GM21423 (cell line): ENCODE results near the gene PSAPL1.

Experiments
- ATAC-seq: cut with Tn5 transposase; IDR thresholded peaks from one replicate; pipeline ENCODE4 v1.9.1; 2021; ENCODE audit warnings: mild to moderate bottlenecking, moderate library complexity; ENCODE audit not compliant: unreplicated experiment

The PSAPL1 gene

DNA sequence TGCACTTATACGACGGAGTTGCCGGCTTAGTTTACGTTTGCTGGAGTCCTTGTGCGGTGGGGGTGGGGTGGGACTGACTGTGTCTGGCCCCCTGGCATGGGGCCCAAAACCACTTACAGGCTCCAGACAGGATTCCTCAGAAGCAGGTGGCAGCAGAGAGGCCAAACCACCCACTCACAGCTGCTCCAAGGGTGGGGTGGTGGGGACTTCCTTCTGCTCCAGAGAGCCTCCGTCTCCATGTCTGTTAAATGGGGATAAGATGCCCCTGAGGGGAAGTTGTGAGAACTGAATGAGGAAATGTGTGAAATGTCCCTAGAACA, 36.7 kb downstream of the PSAPL1 start:
- no peak for ATAC-seq

DNA sequence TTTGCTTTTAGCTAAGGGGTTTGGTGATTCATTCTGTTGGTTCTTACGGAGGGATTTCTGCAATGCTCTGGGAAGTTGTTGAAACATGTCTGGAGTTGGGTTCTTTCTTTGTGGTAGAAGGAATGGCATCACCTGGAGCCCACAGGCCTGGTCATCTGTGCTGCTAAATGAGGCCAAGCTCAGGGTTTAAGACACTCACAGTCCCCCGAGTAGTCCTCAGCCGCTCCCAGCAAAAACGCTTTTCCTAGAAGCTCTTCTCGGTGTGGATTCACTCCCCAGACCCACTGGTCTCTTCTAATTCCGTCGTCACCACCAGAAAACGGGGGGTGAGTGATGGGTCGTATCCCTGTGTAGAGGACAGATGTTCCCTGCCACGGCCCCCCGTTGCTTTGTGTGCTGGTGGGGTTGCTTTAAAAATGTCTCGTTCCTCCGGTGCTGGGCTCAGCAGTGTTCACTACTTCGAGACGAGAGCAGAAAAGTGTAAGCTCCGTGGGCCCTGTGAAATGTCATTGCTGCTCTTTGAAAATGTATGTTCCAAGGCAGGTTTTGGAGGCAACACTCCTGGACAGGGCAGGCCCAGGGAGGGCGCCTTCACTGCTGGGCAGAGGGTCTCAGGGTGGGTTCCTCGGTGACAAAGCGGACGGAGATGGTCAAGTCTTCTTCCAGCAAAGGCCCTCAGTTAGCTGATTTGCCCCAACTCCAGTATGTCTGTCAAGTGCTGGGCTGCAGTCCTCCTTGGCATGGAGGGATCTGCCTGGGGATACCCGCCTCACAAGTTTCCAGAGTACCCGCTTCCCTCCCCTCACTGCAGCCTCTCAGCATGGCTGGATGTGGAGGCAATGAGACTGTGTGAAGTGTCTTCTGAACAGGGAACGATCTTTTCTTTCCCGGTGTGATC, 37.3 kb downstream of the PSAPL1 start:
- ATAC-seq = no peak

DNA sequence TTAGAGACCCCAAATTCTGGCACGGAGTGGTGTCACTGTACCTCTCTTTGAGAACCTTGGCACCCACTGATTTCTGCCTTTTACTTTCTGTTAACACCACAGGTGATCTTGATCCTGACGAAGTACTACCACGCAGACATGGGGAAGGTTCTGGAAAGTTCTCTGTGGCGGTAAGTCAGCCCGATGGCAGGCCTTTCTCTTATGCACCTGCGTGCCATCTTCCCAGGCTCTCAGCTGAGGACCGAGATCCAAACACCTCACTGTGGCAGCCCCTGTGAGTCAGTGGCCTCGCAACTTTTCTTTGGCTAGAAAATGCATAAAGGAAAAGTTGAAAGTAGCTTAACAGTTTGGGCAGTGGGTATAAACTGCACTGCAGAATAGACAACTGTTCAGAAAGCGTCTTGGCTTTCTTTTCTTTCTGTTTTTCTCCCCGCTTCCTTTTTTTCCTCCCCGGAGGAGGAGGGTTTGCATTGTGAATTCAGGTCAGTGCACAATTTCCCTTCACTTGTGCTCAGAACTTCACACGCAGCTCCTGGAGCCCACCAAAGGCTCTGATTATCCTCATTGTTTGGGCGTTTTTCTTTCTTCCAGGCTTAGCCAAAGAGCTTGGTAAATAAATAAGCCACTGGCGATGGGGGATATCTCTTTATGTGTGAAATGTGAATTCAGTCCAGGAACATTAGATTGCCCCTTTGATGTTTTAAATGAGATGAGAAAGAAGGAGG, 38.4 kb downstream of the PSAPL1 start:
- no peak for ATAC-seq

DNA sequence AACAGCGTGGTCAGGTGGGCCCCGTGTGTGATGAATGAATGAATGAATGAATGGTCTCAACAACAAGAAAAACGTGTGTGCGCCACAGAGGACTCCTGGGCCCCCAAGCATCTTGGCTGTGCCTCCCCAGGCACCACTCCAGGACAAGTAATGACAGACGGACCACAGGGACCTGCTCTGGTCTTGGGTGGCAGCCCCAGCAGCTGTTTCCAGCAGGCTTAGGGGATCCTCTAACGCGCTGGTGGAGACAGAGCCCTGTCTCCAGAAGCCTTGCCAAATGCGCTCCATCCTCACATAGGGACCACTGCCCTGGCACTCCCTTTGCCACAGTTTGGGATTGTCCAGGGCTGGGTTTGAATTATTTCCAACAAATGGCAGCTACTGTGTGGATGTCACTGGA, 39.1 kb downstream of the PSAPL1 start:
- ATAC-seq = no peak

DNA sequence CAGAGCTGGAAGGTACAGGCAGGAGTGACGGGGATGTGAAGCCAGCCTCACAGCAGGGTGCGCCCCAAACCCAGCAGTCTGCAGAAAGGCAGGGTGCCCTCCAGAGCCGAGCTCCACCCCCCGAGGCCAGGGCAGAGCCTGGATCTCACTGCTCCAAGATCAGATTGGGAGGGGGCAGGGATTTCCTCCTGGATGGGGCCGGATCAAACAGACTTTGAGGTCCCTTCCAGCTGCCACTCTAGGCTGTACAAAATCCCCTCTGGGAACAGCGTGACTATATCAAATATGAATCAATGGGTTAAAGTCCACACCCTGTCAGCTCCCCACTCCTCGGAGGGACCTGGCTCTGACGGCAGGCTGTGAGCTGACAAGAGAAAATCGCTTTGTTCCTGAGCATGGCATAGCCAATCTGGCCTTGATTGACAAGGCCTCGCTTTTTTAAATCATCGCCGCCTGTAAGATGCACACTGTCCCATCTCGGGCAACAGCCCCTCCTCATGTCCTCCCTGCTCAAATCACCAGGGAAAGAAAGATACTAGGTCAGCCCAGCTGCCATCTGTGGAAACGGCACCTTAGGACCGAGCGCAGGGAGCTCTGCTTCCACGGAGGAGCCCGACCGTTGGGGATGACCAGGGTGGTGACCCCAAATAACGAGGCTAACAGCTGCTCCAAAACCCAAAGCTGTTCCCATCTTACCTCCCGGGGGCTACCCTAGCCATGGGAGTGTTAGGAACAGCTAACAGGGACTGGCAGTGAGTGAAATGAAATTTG, 39.9 kb downstream of the PSAPL1 start:
- no peak for ATAC-seq

DNA sequence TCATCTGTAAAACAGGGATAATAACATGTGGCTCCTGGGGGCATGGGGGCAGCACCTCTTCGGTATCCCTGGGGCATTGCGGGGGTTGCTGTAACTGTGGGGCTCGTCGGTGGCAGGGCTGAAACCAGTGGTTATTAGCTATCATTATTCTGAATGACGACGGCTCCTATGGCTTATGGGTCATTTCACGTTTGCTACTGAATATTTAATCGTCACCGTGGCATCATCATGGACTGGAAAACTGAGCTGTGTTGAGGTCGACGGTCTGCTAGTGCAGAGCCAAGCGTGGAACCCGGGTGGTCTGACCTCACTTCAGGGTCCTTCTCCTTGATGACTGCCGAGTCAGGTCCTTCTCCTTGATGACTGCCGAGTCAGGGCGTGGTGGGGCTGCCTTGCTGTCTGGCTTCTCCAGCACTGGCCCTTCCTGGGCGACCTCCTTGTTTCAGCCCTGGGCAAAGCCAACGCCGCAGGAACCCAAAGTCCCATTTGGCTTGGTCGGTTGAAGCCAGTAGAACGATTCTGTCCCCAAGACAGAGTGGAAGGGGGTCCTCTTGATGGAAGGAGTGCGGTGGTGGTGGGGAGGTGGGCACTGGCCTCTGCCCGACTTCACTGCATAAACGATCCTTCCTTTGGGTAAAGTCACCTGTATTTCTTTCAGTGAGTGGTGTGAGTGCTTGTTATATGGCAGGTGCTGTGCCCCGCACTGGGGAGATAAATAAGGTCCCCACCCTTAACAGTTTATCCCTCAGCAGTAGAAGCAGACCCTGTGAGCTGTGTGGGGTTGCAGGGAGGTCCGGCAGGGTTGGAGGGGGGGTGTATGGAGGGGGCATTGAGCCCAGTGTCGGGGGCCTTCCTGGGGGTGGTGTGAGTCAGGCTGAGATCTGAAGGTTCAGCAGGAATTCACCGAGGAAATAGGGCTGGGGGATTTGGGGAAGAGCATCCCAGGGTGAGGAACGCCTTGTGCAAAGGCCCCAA, 40.8 kb downstream of the PSAPL1 start:
- ATAC-seq = no peak

DNA sequence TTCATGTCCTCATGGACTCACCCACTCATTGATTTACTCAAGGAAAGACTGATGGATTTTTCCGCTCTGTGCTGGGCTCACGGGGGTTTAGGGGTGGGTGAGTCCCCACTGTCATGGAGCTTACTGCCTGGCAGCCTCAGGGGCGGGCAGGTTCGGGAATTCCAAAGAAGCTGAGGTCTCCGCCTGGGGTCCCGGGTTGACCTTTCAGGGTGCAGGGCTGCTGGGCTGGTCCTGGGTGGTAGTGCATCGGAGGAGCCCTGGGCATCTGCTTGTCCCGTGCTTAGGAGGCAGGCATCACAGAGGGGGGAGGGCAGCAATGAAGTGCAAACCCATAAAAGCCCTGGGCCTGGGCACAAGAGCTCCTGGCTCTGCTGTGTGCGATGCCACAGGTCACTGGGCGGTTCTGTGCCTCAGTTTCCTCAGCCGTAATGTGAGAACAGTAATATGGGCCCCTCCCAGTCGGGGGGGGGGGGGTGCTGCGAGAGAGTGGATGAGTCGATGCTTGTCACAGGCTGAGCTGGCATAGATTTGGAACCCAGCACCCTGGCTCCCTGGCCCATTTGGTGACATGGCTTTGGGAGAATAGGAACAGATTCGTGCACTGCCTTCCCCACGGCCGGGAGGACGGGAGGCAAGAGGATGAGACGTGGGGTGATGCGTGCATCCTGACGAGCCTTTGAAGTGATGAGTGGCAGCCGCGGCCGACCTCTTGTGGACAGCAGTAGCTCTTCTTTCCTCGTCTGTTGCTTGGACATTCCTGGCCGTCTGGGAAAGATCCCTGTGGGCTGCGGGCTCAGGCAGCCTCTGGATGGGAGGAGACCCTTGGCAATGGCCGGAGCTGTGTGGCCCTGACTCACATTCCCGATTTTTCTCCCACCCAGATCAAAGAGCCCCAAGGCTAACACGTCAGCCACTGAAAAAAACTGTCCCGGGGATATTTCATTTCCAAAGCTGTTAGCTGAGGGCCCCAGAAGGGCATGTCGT, 42.0 kb downstream of the PSAPL1 start:
- ATAC-seq = no peak

DNA sequence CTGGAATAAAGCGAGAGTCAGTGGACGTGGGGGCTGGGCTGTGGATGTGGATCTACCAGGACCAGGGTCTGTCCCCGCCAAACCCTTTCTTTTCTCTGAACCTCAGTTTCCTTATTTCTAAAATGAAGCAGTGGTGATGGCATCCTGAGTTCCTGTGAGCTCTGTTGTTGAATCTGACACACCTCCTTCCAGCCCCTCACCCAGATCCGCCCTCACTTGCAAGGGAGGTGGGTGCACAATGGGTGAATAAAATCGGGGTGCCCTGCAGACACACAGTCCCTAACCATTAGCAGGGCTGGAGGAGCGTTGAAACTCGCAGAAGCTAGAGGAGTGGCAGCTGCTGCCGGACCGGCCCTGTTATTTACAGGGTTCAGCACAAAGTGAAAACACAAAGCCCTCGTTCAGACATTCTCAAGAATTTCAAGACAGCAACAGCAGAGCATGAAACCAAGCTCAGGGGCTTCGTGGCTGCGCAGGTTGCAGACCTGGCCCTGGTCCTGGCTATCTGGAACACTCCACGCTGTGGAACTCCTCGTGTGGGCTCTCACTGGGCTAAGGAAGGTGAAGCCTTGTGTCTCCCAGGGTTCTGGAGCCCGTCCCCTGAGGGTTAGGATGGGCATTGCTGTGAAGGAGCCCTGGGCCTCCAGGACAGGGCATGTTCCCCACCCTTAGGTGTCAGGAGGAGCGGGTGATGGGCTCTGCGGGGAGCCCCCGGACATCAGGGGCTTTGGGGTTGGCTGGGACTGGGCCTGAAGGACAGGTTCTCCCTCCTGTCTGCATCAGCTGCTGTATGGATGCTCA, 42.9 kb downstream of the PSAPL1 start:
- no peak for ATAC-seq

DNA sequence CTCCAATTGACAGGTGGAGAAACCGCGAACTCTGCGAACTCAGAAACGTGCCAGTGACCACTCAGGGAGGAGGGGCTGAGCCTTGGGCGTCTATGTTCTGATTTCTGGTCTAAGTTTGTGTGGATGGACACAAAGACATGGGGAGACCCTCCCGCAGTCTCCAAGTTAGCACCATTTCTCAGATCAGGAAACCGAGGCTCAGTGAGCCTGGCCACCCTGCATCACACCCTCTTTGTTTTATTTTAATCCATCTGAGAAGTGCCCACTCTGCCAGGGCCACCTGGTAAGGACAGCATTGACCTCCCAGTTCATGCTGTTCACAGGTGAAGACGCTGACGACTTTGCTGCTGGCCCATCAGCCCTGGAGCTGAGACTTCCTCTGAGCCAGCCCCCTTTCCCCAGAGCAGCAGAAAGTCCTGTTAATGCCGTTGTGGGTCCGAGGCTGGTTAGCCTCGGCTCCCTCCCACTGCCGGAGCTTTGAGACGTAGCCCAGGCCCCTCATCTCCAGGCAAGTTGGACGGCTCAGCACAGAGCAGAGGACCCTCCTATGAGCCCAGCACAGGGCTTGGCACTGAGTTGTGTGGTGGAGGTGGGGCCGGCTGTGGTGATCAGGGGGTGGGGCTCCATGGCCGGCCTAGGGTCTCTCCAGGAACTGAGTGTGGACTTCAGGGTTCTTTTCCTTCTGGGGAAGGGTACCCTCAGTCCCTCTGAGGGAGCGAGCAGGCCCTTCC, 43.7 kb downstream of the PSAPL1 start:
- ATAC-seq = no peak

DNA sequence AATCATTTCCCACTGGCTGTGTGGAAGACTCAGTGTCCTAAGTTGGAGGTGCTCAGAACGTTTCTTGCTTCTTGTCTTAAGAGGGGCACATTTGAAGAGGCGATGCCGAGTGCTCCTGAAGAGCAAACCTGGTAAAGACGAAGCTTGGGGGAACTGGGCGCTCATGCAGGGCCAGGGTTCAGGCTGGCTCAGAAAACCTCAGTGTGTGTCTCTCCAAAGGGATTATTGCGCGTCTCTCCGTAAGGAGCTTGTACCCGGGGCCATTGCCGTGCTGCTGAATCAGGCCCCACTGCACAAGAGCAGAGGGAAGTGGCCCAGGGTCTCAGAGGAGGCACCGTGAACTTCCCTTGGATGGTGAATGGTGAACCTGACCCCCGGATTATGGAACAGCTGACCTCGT, 44.4 kb downstream of the PSAPL1 start:
- no peak for ATAC-seq

DNA sequence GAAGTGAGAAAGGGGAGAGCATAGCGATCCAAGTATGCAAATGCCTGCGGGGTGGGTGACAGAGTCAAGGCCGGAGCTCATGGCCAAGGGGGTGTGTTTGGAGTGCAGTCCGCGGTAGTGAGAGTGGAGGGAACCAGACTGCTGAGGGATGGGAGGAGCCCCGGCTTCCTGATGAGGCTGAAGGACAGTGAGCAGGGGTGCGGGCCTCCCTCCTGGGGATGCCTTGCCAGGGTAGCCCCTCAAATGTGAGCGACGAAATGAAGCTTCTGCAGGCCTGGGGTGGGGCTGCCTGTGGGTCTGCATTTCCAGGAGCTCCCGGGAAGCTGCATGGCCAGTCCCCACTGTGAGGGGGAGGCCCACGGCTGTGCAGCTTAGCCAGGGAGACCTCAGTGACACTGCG, 45.0 kb downstream of the PSAPL1 start:
- no peak for ATAC-seq

DNA sequence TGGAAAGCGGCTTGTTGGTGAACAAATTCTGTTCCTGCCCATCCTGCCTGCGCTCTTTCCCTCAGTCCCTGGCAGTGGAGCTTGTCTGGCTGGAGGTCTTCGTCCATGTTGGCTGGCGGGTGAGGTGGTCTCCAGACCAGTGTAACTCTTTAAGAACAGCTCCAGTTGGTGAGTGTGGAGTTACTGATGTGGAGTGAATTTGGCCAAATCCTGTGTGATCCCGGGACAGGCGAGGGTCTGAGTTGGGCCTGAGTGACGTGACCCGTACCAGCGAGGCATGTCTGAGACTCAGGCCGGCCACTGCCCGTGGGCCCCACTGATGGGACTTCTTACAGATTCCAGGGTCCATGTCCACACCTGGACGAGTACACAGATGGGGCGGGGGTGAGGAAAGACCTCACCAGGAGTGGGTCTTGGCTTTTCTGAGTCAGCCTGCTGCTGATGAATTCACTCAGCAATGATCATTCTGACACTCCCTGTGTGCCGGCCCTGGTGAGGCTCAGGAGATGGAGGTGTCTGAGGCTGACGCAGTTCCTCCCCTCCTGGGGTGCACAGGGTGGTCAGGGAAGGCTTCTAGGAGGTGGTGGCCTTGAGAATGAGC, 45.5 kb downstream of the PSAPL1 start:
- ATAC-seq = no peak

DNA sequence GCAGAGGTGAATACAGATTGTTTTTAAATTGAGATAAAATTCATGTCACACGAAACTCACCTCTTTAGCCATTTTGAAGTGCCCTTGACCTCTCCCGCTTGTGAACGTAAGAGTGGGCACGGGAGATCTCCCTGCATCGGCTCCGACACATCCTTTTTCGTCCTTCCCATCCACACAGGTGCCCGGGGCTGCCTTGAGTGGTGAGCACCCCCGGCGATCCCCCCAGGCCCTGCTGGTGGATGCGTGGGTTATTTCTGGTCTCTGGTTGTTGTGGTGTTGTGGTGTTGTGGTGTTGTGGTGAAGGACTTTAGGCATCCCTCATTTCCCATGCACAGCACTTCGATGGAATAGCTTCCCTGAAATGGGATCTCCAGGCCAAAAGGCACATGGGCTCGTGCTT, 46.1 kb downstream of the PSAPL1 start:
- ATAC-seq = no peak

DNA sequence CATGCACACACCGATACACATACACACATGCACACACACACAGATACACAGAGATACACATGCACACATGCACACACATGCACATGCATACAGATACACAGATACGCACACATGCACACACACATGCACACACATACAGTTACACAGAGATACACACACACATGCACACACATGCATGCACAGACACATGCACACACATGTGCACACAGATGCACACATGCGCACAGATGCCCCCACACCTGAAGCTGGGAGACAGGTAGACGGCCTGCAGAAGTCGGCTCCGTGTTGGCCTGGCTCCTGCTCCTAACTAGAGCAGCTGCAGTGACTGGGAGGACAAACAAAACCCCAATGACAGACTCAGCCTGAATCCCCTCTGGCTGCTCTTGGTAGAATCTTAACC, 46.8 kb downstream of the PSAPL1 start:
- no peak for ATAC-seq

DNA sequence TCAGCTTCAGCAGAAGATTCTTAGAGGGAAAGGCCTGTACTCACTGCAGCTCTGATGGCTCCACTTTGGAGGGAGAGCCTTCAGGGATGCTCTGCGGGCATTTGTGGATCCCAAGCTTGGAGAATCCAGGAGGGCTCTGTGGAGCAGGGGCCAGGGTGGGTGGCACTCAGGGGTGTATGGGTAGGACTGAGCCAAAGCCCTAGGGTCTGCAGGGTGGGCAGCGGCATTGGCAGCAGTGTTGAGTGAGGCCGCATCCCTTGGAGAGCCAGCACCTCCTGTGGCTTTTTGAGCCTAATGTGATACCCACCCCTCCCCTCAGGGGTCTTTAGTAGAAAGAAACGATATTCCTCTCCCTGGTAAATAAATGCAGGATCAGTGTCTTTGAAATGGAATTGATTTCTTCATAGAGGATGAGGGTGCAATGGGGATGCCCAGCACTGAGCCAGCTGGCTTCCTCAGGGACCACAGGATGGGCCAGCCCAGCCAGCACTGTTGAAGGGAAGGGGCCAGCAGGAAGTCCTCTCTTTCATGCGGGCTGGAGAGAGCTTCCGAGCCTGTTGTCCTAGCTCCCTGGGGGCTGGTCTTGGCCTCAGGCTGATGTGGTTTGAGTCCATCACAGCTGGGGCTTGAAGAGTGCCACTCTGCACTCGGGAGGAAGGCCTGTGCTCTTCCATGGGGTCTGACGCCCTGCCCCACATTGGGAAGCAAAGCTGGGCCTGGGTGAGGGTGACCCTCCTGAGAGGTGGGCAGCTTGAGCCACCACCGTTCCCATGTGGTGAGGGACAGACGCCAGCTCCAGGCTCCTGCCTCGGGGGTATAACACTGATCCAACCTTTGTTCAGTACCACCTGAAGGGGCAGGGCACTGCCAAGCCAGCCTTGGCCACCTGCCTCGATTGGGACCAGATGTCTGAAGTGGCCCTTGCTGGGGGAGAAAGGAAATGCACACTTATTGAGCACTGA, 49.5 kb downstream of the PSAPL1 start:
- no peak for ATAC-seq
